ACHN (cell line): ENCODE data around the gene KCNG2.

ENCODE experiments used
- DNase-seq: peaks from one replicate; pipeline ENCODE4 v3.0.0-alpha.2; 2015
- in situ Hi-C: cut with HindIII; loops from 2 replicates; pipeline ENCODE4 v1.10.0; 2017; ENCODE audit warnings: low sequenced_read_pairs, low pct_ligation_motif_present, low pct_unique_long_range_greater_than_20kb

KCNG2 gene

DNA sequence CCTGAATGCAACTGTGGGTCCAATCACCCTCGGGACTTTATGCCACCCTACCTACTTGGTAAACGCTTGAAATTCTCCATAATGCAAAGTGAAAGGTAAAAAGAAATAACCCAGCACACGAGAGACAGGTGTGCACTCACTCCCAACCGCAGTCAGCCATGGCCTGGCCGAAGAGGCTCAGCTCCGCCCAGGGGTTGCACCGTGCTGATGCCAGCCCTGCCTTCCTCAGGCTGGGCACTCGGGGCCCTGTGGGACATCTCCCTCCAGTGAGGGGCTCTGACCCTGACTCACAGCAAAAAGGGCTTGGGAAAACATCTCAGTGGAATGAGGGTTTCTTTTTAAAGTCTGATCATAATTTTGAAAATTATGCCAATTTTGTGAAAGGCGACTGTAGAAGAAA, 140.5 kb downstream of the KCNG2 start:
- in situ Hi-C loops = no loop called here
- DNase-seq = no peak

DNA sequence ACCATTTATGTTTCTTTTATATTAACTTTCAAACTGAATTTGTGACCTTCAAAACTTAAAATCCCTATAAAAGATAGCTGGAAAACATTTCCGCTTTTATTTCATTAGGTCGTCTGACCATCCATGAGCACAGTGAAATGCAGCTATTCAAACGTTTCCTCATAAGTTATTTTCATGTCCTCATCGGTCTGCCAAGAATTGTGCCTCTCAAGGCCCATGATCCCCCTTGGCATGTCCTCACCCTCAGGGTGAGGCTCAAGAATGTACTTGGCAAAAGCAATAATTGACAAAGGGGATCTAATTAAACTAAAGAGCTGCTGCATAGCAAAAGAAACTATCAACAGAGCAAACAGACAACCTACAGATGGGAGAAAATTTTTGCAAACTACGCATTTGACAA, 141.4 kb downstream of the KCNG2 start:
- in situ Hi-C loops = no loop called here
- DNase-seq = no peak

DNA sequence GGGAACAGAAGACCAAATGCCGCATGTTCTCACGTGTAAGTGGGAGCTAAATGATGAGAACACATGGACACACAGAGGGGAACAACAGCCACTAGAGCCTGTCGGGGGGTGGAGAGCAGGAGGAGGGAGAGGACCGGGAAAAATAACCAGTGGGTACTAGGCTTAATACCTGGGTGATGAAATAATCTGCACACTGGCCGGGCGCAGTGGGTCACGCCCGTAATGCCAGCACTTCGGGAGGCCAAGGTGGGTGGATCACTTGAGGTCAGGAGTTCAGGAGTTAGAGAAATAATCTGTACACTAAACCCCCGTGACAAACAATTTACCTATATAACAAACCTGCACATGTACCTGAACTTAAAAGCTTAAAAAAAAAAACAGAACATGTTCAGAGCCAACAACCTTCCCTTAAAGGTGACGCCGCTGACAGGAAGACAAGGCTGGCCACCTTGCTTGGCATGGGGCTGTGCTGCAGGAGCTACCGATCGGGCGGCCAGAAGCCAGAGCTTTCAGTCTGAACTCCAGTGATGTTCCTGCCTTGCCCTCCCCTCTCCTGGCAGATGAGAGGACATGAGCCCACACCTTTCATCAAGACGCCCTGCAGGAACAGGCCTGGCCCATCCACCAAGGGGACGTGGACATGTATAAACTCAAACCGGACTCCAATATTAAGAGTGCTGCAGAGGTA, 142.5 kb downstream of the KCNG2 start:
- DNase-seq = no peak
- in situ Hi-C loops = no loop called here

DNA sequence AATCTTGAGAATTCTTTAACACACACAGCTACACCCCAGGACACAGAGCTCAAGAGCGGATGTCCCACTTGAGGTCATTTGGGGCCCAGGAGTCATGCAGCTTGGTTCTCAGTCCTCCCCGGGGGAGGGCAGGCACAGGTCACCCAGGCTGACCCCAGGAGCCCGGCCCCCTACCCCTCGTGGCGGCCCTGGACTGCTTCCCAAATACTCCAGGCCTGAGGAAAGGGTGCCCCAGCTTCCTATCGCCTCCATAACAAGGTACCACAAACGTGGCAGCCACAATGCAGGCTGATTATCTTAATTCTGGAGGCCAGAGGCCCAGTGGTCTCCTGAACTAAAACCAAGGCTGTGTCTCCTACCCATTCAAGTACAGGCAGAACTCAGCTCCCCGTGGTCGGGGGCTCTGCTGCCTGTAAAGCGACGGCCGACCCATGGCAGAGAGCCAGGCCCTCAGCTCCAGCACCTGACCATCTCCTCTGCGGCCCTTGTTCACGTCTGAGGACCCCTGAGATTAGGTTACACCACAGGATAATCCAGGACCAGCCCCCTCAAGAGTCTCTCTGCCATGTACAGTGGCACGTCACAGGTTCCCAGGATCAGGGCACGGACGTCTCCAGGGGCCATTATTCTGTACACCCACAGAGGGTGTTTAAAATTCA, 143.2 kb downstream of the KCNG2 start:
- no peak for DNase-seq
- in situ Hi-C loops = no loop called here

DNA sequence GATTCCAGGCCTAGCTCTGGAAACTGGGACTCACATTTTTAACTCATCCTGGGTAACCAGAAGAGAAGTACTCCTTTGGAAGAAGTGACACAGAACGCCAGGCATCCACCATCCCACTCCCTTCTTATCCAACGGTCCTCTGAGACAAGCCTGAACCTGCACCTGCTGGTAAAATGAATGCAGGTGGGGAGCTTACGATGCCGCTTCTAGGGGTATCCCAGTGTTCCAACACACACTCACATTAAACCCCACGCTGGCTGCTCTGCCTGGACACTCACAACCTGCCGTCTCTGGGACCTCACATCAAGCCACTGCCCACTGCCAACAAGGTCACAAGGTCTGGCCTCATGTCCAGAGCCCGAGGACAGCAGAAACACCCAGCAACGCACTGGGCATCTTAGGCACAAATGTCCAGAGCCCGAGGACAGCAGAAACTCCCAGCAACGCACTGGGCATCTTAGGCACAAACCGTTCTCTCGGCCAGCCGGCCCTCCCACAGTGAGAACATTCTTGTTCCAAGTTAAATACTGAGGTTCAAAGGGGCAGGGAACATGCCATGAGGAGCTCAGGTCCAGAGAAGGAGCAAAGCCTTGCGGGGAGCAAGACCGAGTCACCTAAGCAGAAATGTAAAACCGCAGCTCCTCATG, 143.9 kb downstream of the KCNG2 start:
- in situ Hi-C loops = no loop called here
- DNase-seq = no peak

DNA sequence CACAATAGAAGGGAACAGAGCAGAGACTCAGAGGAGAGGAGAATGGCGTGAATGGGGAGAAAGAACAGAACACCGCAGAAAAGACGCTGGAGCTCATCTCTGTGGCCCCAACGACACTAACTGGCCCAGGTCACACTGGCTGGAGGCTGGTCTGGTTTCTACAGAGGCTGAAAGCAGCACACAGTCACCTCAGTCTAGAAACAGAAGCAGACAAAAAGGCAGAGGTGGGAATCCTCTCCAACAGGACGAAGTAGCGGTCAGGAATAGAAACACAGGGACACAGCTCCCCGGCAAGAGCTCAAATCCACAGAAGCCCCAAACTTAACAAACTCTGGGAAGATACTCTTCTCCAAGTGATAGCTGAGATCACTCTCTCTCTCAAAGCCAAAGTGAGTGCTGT, 144.5 kb downstream of the KCNG2 start:
- DNase-seq = no peak
- in situ Hi-C loops = no loop called here

DNA sequence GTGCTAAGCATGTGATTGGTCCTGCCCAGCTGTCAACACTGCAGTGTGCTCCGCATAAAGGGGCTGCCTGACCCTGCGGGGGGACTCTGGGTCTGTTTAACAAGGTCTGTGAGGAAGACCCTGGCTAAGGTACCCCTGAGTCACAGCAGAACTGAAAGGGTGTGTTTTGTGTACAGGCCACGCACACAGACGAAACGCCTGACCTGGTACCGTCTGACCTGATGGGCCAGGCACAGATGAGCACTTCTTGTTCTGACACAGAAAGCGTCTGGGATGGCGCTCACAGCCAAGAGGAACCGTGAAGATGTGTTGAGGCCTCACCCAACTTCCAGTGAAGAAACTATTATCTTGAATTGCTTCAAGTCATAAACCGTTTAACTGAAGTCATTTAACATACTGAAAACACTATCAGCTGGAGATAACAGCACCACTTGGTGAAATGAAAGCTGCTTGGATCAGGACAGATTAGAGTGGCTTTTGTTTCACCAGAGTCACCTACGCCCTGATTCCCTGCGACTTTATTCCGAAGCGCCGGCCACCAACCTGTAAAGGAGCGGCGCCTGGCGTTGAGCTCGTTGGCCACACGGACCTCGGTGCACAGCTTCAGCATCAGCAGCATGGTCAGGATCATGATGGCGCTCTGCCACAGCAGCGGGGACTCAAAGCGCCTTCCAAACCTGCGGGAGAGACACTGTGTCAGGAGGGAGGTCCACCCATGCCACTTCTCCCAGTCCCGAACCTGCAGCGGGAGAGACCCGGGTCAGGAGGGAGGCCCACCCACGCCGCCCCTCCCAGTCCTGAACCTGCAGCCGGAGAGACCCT, 145.3 kb downstream of the KCNG2 start:
- no peak for DNase-seq
- in situ Hi-C loops = no loop called here

DNA sequence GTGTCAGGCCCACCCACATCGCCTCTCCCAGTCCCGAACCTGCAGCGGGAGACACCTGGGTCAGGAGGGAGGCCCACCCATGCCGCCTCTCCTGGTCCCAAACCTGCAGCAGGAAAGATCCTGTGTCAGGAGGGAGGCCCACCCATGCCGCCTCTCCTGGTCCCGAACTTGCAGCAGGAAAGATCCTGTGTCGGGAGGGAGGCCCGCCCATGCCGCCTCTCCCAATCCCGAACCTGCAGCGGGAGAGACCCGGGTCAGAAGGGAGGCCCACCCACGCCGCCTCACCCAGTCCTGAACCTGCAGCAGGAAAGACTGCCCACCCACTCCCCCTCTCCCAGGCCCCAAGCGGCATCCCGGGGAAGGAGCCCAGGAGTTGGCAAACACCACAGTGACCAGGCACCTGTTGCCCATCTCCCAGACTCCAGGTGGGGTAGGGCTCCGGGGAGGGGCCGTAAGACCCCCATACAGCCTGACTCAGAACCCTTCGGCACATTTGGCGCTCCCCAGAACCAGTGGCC, 145.9 kb downstream of the KCNG2 start:
- no peak for DNase-seq
- in situ Hi-C loops = no loop called here

DNA sequence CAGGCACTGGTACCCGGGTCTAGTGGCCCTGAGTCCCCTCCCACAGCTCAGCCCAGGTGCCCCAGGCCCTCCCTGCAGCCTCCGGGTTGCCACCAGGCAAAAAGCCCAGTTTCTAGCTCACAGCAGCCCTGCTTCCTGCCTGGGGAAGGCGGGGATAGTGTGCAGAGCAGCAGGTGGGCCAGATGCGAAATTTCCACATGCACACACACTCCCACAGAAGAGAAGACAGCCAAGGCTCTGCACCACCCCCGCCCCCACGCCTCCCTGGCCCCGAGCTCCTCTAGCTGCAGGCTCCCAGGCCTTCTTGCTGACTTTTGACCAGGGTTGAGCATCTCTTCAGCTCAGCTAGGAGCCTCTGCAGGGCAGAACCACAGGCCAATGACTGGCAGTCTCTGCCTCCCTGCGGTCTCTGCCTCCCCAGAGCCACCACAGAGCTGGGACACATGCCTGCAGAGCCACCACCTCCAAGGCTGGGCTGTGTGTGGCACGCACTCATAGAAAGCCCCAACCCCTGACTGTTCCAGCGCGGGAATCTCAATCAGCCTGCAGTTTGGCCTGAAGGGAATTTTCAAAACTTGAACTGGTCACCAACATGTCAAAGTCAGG, 146.5 kb downstream of the KCNG2 start:
- DNase-seq = no peak
- in situ Hi-C loops = no loop called here

DNA sequence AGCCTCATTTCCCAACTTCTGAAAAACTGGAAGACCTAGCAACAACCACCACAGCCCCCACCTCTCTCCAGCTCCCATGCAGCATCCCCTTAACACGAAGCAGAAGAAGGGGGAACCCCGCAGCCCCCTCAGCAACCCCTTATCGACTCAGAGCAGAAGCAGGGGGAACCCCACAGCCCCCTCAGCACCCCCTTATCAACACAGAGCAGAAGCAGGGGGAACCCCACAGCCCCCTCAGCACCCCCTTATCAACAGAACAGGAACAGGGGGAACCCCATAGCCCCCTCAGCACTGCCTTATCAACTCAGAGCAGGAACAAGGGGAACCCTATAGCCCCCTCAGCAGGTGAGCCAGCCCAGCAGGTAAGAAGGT, 147.0 kb downstream of the KCNG2 start:
- in situ Hi-C loops = no loop called here
- DNase-seq = no peak

DNA sequence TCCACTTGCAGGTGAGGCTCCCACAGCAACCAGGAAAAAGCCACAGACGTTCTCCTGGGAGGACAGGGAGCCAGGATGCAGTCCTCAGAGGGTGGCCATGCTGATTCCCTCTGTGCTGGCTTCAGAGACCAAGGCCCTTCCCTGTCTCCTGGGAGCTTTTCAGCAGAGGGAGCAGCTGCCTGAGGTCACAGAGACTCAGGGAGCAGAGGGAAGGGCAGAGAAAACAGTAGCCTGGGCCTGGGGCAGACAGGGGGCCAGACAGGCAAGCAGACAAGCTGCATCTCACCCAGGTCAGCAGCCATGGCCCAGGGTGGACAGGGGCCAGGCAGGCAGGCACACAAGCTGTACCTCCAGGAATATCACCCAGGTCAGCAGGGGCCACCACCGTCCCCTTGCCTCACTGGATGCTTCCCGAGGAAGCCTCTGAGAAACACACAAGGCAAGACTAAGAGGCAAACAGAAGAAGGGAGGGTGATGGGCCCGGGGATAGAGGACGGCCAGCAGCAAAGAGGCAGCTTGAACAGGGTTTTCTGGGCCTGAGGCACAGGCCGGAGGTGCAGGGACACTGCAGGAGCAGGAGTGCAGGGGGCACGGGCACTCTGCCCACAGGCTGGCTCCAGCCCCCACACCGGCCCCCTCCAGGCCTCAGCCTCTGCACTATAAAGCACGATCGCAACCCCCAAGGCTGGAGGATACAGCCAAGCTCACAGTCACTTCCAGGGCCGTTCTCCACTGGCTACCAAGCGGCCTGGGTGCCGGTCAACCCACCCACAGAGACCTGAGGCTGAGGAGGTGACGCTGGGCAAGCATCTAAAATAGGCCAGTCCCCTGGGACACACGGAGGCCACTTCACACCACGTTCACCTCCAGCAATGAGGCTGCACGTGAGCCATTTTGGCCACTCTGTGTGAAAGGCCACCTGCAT, 147.6 kb downstream of the KCNG2 start:
- DNase-seq = no peak

DNA sequence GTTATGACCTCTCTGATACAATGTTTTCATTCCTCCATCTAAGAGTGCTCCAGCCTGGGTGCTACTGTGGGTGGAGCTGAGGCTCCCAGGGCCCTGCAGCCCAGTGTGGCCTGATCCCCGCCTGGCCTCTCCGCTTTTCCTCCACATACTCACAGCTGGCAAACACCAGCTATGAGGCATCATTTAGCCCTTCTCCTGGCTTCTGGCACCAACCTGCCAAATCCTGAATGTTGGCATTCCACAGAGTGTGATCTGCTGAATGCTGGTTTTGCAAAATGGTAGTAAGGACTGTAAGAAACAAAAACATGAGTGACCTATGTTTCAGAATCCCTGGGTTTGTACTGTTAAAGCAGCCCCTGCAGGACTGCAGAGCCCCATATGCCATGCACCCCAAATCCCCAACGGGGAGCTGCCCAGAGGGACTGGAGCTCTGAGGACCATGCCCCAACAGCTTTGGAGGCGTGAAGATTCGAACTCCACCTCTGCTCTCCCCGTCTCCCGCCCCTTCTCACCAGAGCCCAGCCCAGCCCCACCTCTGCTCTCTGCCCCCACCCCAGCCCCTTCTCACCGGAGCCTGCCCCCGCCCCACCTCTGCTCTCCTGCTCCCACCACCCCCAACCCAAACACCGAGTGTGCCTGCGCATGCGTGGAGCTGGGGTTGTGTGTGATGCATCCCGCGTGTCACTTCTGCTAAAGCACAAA, 149.5 kb downstream of the KCNG2 start:
- DNase-seq = no peak
- in situ Hi-C loops = no loop called here

More for the DNA sequence above, 147.6 kb downstream of the KCNG2 start:
- in situ Hi-C loops = no loop called here

DNA sequence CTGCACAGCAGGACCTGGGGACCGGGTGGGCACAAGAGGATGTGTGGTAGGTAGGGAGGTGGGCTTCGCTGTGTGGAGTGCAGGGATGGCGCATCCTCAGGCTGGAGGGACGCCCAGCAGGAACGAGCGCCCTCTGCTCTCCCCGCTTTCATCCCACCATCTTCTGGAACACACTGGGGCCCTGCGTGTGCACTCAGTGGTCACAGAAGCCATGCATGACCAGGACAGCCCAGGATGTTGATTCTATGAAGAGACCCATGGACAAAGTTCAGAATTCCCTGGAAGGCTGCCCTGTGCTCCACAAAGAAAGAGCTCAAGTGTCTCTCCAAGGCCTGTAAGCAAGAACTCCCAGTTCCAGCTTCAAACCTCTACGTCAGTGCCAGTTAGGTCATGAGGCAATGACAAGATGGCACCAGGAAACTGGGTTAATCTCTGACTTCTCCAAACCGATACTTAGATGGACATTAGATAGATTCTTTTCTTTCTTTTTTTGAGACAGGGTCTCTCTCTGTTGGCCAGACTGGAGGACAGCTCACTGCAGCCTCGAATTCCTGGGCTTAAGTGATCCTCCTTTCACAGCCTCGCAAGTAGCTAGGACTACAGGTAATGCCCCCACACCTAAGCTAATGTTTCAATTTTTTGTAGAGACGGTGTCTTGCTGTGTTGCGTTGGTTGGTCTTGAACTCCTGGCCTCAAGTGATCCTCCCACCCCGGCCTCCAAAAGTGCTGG, 150.3 kb downstream of the KCNG2 start:
- DNase-seq = no peak
- in situ Hi-C loops = no loop called here

DNA sequence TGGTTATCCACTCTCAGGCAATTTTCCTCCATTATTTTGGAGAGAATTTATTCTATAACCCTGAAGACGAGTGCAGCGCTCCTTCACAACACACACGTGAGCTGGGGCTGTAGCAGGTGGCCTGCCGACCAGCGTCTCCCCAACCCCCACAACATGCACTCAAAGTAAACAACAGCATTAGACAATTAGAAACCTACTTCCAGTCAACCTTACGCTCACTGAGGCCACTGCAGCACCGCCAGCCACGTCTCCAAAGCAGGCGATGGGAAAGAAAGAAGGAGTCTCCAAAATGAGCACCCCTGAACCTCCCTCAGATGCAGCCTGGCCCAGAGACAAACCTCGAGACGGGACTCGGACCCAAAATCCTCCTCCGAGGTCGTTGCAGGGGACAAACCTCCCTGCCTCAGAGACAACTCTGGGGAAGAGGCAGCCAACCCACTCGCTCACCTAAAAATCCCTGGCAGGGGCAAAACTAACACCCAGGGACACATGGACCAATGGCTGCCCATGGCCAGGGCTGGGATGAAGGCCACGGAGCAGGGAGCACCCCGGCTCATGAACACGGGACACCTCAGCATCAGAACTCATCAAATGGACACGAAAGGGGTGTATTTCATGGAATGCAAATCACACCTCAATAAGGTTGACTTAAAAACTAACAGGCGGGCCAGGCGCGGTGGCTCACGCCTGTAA, 151.1 kb downstream of the KCNG2 start:
- in situ Hi-C loops = no loop called here
- no peak for DNase-seq
